Measurements from ENCODE around the gene ARHGAP31. TPM values are rescaled to one million over a fixed set of nuclear protein-coding genes. Genes with fewer than 3 reads are reported as not detected.

Gene ARHGAP31
- total and polyA plus RNA-seq, 4 donors: 0.99 to 4.6 (median 2.6) TPM

GRCh38 chr3:119395923-119396358 lies 101.8 kb downstream of the ARHGAP31 start:
- Histone ChIP-seq H3K27me3 (ENCODE audit: control insufficient read depth in 4 of 4, insufficient read depth in 4 of 4, low read length in 3 of 4) (no peaks in the 10 kb centered on the region), H3K9me3 (ENCODE audit: control insufficient read depth in 4 of 4, low read length in 3 of 4) (no peaks in the 10 kb centered on the region), H3K27ac (ENCODE audit: low read depth in 1 of 2, low read length in 2 of 2) (no peak overlapping the region), H3K4me3 (ENCODE audit: low read depth in 1 of 3, low read length in 3 of 3) (no peak overlapping the region), H3K4me1 (ENCODE audit: control insufficient read depth in 4 of 4, insufficient read depth in 4 of 4, low read length in 3 of 4) (no peaks in the 10 kb centered on the region), H3K36me3 (ENCODE audit: control insufficient read depth in 4 of 4, insufficient read depth in 3 of 4, low read depth in 1 of 4, low read length in 3 of 4) (peaks cover 0 to 6% (median 0%) of the 10 kb centered on the region in 4 donors), H3K9ac (ENCODE audit: low read depth in 1 of 2, low read length in 2 of 2) (no peak overlapping the region)
- no peak for DNase-seq (ENCODE audit: low spot score)
- WGBS: 87% methylated on average over 2 of the region's 2 CpGs
- TF ChIP-seq HNF4A (conservative IDR thresholded peaks at IDR 0.05): no peak

GRCh38 chr3:119396870-119397269 lies 102.7 kb downstream of the ARHGAP31 start:
- H3K4me3 ChIP-seq (ENCODE audit: low read depth in 1 of 3, low read length in 3 of 3): no peak overlapping the region
- DNase-seq (ENCODE audit: low spot score): no peak
- no peak overlapping the region for H3K9ac ChIP-seq (ENCODE audit: low read depth in 1 of 2, low read length in 2 of 2)
- 95% methylated on average over 2 of the region's 2 CpGs for WGBS
- no peaks in the 10 kb centered on the region for H3K27me3 ChIP-seq (ENCODE audit: control insufficient read depth in 4 of 4, insufficient read depth in 4 of 4, low read length in 3 of 4)
- no peak overlapping the region for H3K27ac ChIP-seq (ENCODE audit: low read depth in 1 of 2, low read length in 2 of 2)
- TF ChIP-seq REST (IDR thresholded peaks at IDR 0.05): no peak
- no peak for TF ChIP-seq HNF4G (IDR thresholded peaks at IDR 0.05)
- TF ChIP-seq ATF3 (IDR thresholded peaks at IDR 0.05): no peak
- TF ChIP-seq EGR1 (IDR thresholded peaks at IDR 0.05; ENCODE audit: low read depth in 2 of 2): no peak
- TF ChIP-seq RXRA (IDR thresholded peaks at IDR 0.05): no peak
- no peak for TF ChIP-seq YY1 (IDR thresholded peaks at IDR 0.05)
- TF ChIP-seq FOXA2 (IDR thresholded peaks at IDR 0.05): no peak
- TF ChIP-seq MAX (IDR thresholded peaks at IDR 0.05): no peak
- no peak for TF ChIP-seq TAF1 (conservative IDR thresholded peaks at IDR 0.05)
- no peak for TF ChIP-seq HNF4A (conservative IDR thresholded peaks at IDR 0.05)
- TF ChIP-seq ZBTB33 (IDR thresholded peaks at IDR 0.05): no peak
- no peak for TF ChIP-seq RAD21 (IDR thresholded peaks at IDR 0.05)
- no peak for TF ChIP-seq JUND (IDR thresholded peaks at IDR 0.05)
- no peak for TF ChIP-seq FOXA1 (IDR thresholded peaks at IDR 0.05)
- TF ChIP-seq GABPA (IDR thresholded peaks at IDR 0.05 in 1 of 2, conservative IDR thresholded peaks at IDR 0.05 in 1 of 2): no peak
- TF ChIP-seq CTCF (IDR thresholded peaks at IDR 0.05; ENCODE audit: low read depth, low read length, missing input control): no peak
- TF ChIP-seq SP1 (IDR thresholded peaks at IDR 0.05): no peak
- no peak for TF ChIP-seq NR2F2 (IDR thresholded peaks at IDR 0.05)
- no peaks in the 10 kb centered on the region for H3K9me3 ChIP-seq (ENCODE audit: control insufficient read depth in 4 of 4, low read length in 3 of 4)
- H3K4me1 ChIP-seq (ENCODE audit: control insufficient read depth in 4 of 4, insufficient read depth in 4 of 4, low read length in 3 of 4): no peaks in the 10 kb centered on the region
- H3K36me3 ChIP-seq (ENCODE audit: control insufficient read depth in 4 of 4, insufficient read depth in 3 of 4, low read depth in 1 of 4, low read length in 3 of 4): peaks cover 0 to 7% (median 0%) of the 10 kb centered on the region in 4 donors
